ENCODE results near the gene PIKFYVE. TPM values are rescaled to one million over a fixed set of nuclear protein-coding genes. Genes with fewer than 3 reads are reported as not detected.
A peak's percentile ranks its signal among the peaks of the same experiment; 100 is the strongest.

Gene PIKFYVE
- total RNA-seq, 1 experiment from 2014 or later = 34.8 TPM

DNA sequence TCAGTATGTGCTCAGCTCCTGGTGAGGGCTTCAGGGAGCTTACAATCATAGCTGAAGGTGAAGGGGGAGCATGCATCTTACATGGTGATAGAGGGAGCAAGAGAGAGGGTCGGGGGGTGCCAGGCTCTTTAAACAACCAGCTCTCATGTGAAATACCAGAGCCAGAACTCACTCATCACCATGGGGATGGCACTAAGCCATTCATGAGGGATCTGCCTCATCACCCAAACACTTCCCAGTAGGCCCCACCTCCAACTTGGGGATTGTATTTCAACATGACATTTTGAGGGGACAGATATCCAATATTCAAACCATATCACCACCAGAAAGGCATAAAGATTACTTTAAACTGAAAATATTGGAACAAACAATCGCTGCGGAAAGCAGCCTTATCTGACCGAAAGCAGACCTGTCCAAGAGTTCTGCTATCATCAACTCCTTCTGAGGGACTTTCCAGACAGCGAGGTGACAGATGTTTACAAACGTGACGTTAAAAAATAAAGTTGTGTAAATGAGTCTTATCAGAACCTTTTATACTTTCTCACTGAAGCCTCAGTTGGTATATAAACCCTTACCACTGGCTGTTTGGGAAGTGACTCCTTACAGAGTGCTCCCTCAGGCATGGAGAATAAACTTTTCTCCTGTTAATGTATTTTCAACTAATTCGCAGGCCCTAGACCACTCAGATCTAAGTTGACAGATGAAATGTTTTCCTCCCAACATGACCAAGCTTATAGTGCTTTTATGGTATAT, 105.0 kb downstream of the PIKFYVE start:
- no peak overlapping the region for H3K27ac ChIP-seq (ENCODE audit: low read length)
- H3K9me3 ChIP-seq (ENCODE audit: control insufficient read depth, insufficient read depth, low read depth, low read length) = no peaks in the 10 kb centered on the region
- POLR2A ChIA-PET = no interaction called here
- H3K36me3 ChIP-seq (ENCODE audit: control insufficient read depth, insufficient read depth, low read length) = no peaks in the 10 kb centered on the region
- H3K4me1 ChIP-seq (ENCODE audit: control insufficient read depth, insufficient read depth, low read length) = no peaks in the 10 kb centered on the region
- no peak for ATAC-seq
- intact Hi-C loops (cut with micrococcal nuclease; ENCODE audit: unreplicated experiment) = no loop called here
- TF ChIP-seq POLR2AphosphoS5 (IDR thresholded peaks at IDR 0.05; ENCODE audit: low read depth, low read length) (no peak), TCF7L2 (IDR thresholded peaks at IDR 0.05; ENCODE audit: low read depth, low read length) (no peak)
- no TSS peak for BruUV-seq (replicated peaks)
- CTCF ChIA-PET = no interaction called here
- no peaks in the 10 kb centered on the region; the same call in 1 of the 2 replicates for H3K27me3 ChIP-seq (ENCODE audit: control insufficient read depth, insufficient read depth, low read length)
- no peak overlapping the region for H3K4me3 ChIP-seq (ENCODE audit: low read depth in 2 of 2, low read length in 2 of 2)
- no peak for DNase-seq (ENCODE audit: low read depth, low spot score)
- in situ Hi-C loops (cut with HindIII; ENCODE audit: low pct_unique_long_range_greater_than_20kb, low sequenced_read_pairs) = no loop called here

DNA sequence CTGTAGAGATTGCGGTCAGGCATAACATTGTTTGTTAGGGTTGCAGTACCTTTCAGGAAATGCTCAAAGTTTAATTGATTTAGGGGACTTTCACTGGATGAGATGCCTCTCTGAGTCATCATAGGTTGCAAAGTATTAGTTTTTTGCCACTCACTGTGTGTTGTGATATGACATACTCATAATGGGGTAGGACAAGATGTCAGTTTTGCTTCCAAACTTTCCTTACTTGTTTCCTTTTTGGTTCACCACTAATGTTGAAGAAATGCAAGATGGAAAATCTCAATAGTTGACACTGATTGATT, 105.5 kb downstream of the PIKFYVE start:
- DNase-seq (ENCODE audit: low read depth, low spot score) (no peak), ATAC-seq (no peak)
- in situ Hi-C loops (cut with HindIII; ENCODE audit: low pct_unique_long_range_greater_than_20kb, low sequenced_read_pairs) (no loop called here), intact Hi-C loops (cut with micrococcal nuclease; ENCODE audit: unreplicated experiment) (no loop called here)
- H3K27ac ChIP-seq (ENCODE audit: low read length) = no peak overlapping the region
- no TSS peak for BruUV-seq (replicated peaks)
- no peaks in the 10 kb centered on the region for H3K36me3 ChIP-seq (ENCODE audit: control insufficient read depth, insufficient read depth, low read length)
- no peak overlapping the region for H3K4me3 ChIP-seq (ENCODE audit: low read depth in 2 of 2, low read length in 2 of 2)
- POLR2A ChIA-PET = no interaction called here
- TF ChIP-seq TCF7L2 (IDR thresholded peaks at IDR 0.05; ENCODE audit: low read depth, low read length) (no peak), SIN3A (IDR thresholded peaks at IDR 0.05; ENCODE audit: borderline replicate concordance, insufficient read depth, low read depth, low read length) (no peak), POLR2AphosphoS5 (IDR thresholded peaks at IDR 0.05; ENCODE audit: low read depth, low read length) (no peak)
- TF ChIP-seq, protein P1, sequence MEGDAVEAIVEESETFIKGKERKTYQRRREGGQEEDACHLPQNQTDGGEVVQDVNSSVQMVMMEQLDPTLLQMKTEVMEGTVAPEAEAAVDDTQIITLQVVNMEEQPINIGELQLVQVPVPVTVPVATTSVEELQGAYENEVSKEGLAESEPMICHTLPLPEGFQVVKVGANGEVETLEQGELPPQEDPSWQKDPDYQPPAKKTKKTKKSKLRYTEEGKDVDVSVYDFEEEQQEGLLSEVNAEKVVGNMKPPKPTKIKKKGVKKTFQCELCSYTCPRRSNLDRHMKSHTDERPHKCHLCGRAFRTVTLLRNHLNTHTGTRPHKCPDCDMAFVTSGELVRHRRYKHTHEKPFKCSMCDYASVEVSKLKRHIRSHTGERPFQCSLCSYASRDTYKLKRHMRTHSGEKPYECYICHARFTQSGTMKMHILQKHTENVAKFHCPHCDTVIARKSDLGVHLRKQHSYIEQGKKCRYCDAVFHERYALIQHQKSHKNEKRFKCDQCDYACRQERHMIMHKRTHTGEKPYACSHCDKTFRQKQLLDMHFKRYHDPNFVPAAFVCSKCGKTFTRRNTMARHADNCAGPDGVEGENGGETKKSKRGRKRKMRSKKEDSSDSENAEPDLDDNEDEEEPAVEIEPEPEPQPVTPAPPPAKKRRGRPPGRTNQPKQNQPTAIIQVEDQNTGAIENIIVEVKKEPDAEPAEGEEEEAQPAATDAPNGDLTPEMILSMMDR (IDR thresholded peaks at IDR 0.05) = no peak
- TF ChIP-seq, protein P2, sequence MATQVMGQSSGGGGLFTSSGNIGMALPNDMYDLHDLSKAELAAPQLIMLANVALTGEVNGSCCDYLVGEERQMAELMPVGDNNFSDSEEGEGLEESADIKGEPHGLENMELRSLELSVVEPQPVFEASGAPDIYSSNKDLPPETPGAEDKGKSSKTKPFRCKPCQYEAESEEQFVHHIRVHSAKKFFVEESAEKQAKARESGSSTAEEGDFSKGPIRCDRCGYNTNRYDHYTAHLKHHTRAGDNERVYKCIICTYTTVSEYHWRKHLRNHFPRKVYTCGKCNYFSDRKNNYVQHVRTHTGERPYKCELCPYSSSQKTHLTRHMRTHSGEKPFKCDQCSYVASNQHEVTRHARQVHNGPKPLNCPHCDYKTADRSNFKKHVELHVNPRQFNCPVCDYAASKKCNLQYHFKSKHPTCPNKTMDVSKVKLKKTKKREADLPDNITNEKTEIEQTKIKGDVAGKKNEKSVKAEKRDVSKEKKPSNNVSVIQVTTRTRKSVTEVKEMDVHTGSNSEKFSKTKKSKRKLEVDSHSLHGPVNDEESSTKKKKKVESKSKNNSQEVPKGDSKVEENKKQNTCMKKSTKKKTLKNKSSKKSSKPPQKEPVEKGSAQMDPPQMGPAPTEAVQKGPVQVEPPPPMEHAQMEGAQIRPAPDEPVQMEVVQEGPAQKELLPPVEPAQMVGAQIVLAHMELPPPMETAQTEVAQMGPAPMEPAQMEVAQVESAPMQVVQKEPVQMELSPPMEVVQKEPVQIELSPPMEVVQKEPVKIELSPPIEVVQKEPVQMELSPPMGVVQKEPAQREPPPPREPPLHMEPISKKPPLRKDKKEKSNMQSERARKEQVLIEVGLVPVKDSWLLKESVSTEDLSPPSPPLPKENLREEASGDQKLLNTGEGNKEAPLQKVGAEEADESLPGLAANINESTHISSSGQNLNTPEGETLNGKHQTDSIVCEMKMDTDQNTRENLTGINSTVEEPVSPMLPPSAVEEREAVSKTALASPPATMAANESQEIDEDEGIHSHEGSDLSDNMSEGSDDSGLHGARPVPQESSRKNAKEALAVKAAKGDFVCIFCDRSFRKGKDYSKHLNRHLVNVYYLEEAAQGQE (IDR thresholded peaks at IDR 0.05; ENCODE audit: insufficient read depth in 1 of 2, low read depth in 2 of 2, low read length in 1 of 2) = no peak
- no peaks in the 10 kb centered on the region; the same call in none of the 2 replicates for H3K27me3 ChIP-seq (ENCODE audit: control insufficient read depth, insufficient read depth, low read length)
- CTCF ChIA-PET = no interaction called here
- H3K4me1 ChIP-seq (ENCODE audit: control insufficient read depth, insufficient read depth, low read length) = no peaks in the 10 kb centered on the region
- H3K9me3 ChIP-seq (ENCODE audit: control insufficient read depth, insufficient read depth, low read depth, low read length) = no peaks in the 10 kb centered on the region

DNA sequence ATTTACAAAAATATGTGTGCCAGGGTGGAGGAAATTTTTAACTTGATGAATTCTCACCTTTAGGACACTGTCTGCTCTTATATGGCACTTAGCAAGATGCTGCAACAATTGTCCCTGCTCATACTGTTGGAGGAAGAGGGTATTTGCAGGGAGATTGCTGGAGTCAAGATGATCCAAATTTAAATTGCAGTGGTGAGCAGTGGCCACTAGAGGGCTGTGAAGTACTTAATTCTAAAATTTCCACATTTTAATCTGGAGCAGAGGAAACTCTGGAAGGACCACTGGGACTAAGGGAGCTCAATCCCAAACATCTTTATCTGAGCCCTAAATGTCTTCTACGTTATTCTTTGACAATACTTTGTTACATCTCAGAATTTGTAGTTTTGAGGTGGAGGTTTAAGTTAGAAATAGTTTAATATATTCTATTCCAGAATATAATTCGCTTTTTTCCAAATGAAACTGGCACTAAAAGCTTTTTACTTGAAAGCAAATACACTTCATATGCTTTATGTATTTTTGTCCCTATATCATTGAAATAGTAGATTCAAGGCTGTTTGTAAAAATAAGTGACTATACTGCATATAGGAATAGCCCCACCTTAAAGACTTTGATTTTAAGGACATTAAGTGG, 107.5 kb downstream of the PIKFYVE start:
- DNase-seq (ENCODE audit: low read depth, low spot score) = peak; percentile 24
- ChIA-PET POLR2A (no interaction called here), CTCF (interaction anchor here (0.7 kb wide), 1 partner anchor 19 kb away, joined by 3 read pairs; no protein-coding TSS in a partner anchor)
- Histone ChIP-seq H3K4me3 (ENCODE audit: low read depth in 2 of 2, low read length in 2 of 2) (no peak overlapping the region), H3K27ac (ENCODE audit: low read length) (no peak overlapping the region), H3K36me3 (ENCODE audit: control insufficient read depth, insufficient read depth, low read length) (no peaks in the 10 kb centered on the region), H3K9me3 (ENCODE audit: control insufficient read depth, insufficient read depth, low read depth, low read length) (no peaks in the 10 kb centered on the region), H3K27me3 (ENCODE audit: control insufficient read depth, insufficient read depth, low read length) (no peaks in the 10 kb centered on the region; the same call in none of the 2 replicates), H3K4me1 (ENCODE audit: control insufficient read depth, insufficient read depth, low read length) (no peaks in the 10 kb centered on the region)
- TF ChIP-seq, protein P1 (IDR thresholded peaks at IDR 0.05) = peak; percentile 93
- no peak for TF ChIP-seq SIN3A (IDR thresholded peaks at IDR 0.05; ENCODE audit: borderline replicate concordance, insufficient read depth, low read depth, low read length)
- TF ChIP-seq TCF7L2 (IDR thresholded peaks at IDR 0.05; ENCODE audit: low read depth, low read length) = no peak
- in situ Hi-C loops (cut with HindIII; ENCODE audit: low pct_unique_long_range_greater_than_20kb, low sequenced_read_pairs) (no loop called here), intact Hi-C loops (cut with micrococcal nuclease; ENCODE audit: unreplicated experiment) (no loop called here)
- peak; percentile 76 for ATAC-seq
- no TSS peak for BruUV-seq (replicated peaks)
